Neutrophil (primary cell): ENCODE results near the gene NFIB.

Experiments
- H3K27ac ChIP-seq: fragments of 200-600 bp; sonication (generic); 2 replicates; pipeline ENCODE4 v1.5.1; 2016; ENCODE audit warnings: mild to moderate bottlenecking, moderate library complexity
- H3K27me3 ChIP-seq: fragments of 200-600 bp; sonication (generic); 2 replicates; pipeline ENCODE4 v1.6.0; 2016; ENCODE audit warnings: mild to moderate bottlenecking
- H3K36me3 ChIP-seq: fragments of 200-600 bp; sonication (generic); 2 replicates; pipeline ENCODE4 v1.5.1; 2017
- H3K4me1 ChIP-seq, 2 experiments: fragments of 200-600 bp in 1 of 2; sonication (generic) in 1 of 2; 1 replicate in 1 of 2; 2 replicates in 1 of 2; pipeline versions ENCODE4 v1.5.1 to v1.6.1; 2013 to 2016; ENCODE audit warnings: low read depth in 1 of 2, low read length in 1 of 2, mild to moderate bottlenecking in 1 of 2, moderate library complexity in 1 of 2; ENCODE audit not compliant: control insufficient read depth in 1 of 2, insufficient read depth in 1 of 2
- H3K4me3 ChIP-seq, 2 experiments: fragments of 200-600 bp in 1 of 2; sonication (generic) in 1 of 2; 1 replicate in 1 of 2; 2 replicates in 1 of 2; pipeline ENCODE4 v1.5.1; 2013 to 2016; ENCODE audit warnings: low read depth in 1 of 2, low read length in 1 of 2, mild to moderate bottlenecking in 1 of 2, moderate library complexity in 1 of 2
- H3K9me3 ChIP-seq: fragments of 200-600 bp; sonication (generic); 2 replicates; pipeline ENCODE4 v1.5.1; 2016
- TF ChIP-seq, protein P1 (sequence below): fragments of 200-600 bp; sonication (generic); IDR thresholded peaks from 2 replicates; pipeline ENCODE4 v1.5.1; 2016; ENCODE audit warnings: antibody characterized with exemption

The NFIB gene

DNA sequence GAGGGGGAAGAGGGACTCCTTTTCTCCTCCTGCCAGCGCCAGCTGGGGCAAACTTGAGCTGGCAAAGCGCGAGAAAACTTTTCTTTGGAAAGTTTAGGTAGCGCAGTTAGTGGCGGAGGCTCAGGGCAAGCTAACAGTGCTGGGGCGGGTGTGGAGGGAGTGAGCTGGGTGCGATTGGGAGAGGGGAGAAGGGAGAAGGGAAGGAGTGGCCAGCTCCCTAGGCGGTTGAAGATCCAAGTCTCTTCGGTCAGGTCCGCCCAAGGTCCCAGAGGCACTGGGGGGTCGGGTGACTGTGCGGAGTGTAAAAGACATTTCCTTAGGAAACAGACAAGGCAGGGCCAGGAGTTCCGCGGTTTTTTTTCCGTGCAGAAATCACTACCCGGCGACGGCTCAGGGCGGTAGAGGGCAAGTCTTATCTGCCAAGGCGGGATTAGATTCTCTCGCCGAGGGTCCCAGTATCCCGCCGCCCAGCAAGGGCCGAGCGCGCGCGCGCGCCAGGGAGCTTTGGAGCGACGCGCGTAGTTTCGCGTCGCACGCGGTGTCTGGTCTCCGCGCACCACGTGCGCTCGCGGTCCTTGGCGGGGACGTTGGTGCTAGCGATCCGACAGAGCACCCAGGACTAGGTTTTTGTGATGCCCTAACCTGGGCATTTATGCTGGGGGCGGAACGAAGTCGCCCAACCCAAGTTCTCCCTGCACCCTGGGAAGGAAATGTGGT, 33.6 kb upstream of the NFIB start:
- TF ChIP-seq, protein P1, sequence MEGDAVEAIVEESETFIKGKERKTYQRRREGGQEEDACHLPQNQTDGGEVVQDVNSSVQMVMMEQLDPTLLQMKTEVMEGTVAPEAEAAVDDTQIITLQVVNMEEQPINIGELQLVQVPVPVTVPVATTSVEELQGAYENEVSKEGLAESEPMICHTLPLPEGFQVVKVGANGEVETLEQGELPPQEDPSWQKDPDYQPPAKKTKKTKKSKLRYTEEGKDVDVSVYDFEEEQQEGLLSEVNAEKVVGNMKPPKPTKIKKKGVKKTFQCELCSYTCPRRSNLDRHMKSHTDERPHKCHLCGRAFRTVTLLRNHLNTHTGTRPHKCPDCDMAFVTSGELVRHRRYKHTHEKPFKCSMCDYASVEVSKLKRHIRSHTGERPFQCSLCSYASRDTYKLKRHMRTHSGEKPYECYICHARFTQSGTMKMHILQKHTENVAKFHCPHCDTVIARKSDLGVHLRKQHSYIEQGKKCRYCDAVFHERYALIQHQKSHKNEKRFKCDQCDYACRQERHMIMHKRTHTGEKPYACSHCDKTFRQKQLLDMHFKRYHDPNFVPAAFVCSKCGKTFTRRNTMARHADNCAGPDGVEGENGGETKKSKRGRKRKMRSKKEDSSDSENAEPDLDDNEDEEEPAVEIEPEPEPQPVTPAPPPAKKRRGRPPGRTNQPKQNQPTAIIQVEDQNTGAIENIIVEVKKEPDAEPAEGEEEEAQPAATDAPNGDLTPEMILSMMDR = no peak
- no peaks in the 10 kb centered on the region for H3K4me1 ChIP-seq
- H3K9me3 ChIP-seq = no peaks in the 10 kb centered on the region
- H3K27ac ChIP-seq = no peak overlapping the region
- no peaks in the 10 kb centered on the region for H3K36me3 ChIP-seq
- peaks cover 100% of the 10 kb centered on the region for H3K27me3 ChIP-seq
- H3K4me3 ChIP-seq = no peak overlapping the region

DNA sequence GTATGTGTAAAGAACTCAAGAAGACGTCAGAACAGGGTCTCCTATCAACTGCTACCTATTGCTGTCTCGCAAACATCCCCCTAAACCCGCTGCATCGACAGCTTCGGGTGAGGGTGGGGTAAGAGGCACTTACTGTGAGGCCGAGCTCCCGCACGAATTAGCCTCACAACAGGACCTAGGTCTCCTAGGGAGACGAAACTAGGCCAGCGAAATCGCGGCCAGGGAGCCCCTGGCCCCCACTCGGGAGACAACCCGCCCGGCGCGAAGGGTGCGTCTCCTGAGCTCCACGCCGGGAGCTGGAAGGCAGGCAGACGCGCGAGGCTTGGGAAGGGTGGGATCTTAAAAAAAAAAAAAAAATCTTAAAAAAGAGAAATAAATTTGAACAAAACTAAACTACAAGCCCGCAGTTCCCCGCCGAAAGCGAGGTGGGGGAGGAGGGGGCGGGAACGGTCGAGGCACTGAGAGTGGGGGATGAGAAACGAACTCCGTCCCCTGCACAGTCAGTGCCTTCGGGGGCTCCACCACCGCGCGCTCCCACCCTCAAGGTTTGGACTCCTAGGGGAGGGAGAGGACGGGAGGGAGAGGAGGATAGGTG, 33.0 kb upstream of the NFIB start:
- Histone ChIP-seq H3K4me3 (no peak overlapping the region), H3K9me3 (no peaks in the 10 kb centered on the region), H3K4me1 (no peaks in the 10 kb centered on the region), H3K27ac (no peak overlapping the region), H3K27me3 (peaks cover 100% of the 10 kb centered on the region), H3K36me3 (no peaks in the 10 kb centered on the region)
- TF ChIP-seq, protein P1 = no peak

- TF ChIP-seq, protein P1 = no peak
- Histone ChIP-seq H3K27me3 (peaks cover 100% of the 10 kb centered on the region), H3K27ac (no peak overlapping the region), H3K9me3 (no peaks in the 10 kb centered on the region), H3K4me1 (no peaks in the 10 kb centered on the region), H3K4me3 (no peak overlapping the region), H3K36me3 (no peaks in the 10 kb centered on the region)
Observed at GRCh38 chr9:14346231-14346791, 32.4 kb upstream of the NFIB start.

- Histone ChIP-seq H3K27ac (no peak overlapping the region), H3K9me3 (no peaks in the 10 kb centered on the region), H3K27me3 (peaks cover 100% of the 10 kb centered on the region), H3K4me1 (no peaks in the 10 kb centered on the region), H3K36me3 (no peaks in the 10 kb centered on the region), H3K4me3 (no peak overlapping the region)
- TF ChIP-seq, protein P1 = no peak
Observed at GRCh38 chr9:14345354-14346230, 31.7 kb upstream of the NFIB start.

DNA sequence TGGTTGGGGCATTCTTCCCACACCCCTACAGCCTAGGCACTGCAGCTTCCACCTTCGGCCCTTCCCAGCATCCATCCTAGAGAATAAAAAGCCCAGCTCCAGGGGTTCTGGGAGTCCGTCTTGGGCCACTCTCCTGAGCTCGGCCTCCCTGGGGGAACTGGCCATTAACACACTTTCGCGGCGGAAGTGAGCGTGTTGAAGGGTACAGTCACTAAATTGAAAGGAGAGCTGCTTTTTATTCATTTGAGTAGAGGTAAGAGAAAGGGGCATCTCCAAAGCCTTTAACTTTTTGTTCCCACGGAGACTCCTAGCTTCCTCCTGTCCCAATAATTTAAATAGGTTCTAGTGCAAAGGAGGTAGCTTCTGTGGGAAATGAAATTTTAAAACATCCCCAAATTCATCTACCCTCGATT, 31.0 kb upstream of the NFIB start:
- Histone ChIP-seq H3K4me1 (no peaks in the 10 kb centered on the region), H3K27me3 (peaks cover 98% of the 10 kb centered on the region), H3K36me3 (no peaks in the 10 kb centered on the region), H3K27ac (no peak overlapping the region), H3K9me3 (no peaks in the 10 kb centered on the region), H3K4me3 (no peak overlapping the region)
- TF ChIP-seq, protein P1 = no peak
